Activated CD8-positive, alpha-beta memory T cell treated with anti-CD3 and anti-CD28 coated beads for 1 hour (primary cell): ENCODE results near the gene TRIM47.
A peak's percentile ranks its signal among the peaks of the same experiment; 100 is the strongest.

Source experiments
- DNase-seq, 2 donors: peaks; one replicate each; pipeline ENCODE4 v3.0.0-alpha.2; 2020; ENCODE audit warnings: low read depth in 1 of 2; ENCODE audit errors: extremely low read depth in 1 of 2

TRIM47 gene

GRCh38 chr17:75848523-75849278 is 29.7 kb downstream of the TRIM47 start:
- DNase-seq = peak in 1 of 2 donors; percentile 80

GRCh38 chr17:75847614-75848522 is 30.5 kb downstream of the TRIM47 start:
- no peak for DNase-seq

- no peak for DNase-seq
Observed at GRCh38 chr17:75846692-75847613, 31.4 kb downstream of the TRIM47 start.

- no peak for DNase-seq
Observed at GRCh38 chr17:75845933-75846691, 32.3 kb downstream of the TRIM47 start.

GRCh38 chr17:75845058-75845711 is 33.2 kb downstream of the TRIM47 start:
- DNase-seq = no peak

- DNase-seq = no peak
Observed at GRCh38 chr17:75844530-75845057, 33.8 kb downstream of the TRIM47 start.

GRCh38 chr17:75843577-75844529 is 34.5 kb downstream of the TRIM47 start, which contains the start of gene UNC13D:
Gene UNC13D, minus strand, starts transcription at chr17:75844404. Its CDS starts 67 bp downstream, at chr17:75844337.
- peak in 1 of 2 donors; percentile 57 for DNase-seq

GRCh38 chr17:75842963-75843576 is 35.3 kb downstream of the TRIM47 start:
- DNase-seq = no peak

- DNase-seq = no peak
Observed at GRCh38 chr17:75842411-75842810, 36.0 kb downstream of the TRIM47 start.

GRCh38 chr17:75840799-75841164 is 37.6 kb downstream of the TRIM47 start:
- no peak for DNase-seq

GRCh38 chr17:75839942-75840798 is 38.2 kb downstream of the TRIM47 start:
- DNase-seq = no peak

GRCh38 chr17:75838410-75838809 is 40.0 kb downstream of the TRIM47 start:
- no peak for DNase-seq

- no peak for DNase-seq
Observed at GRCh38 chr17:75837899-75838298, 40.5 kb downstream of the TRIM47 start.

GRCh38 chr17:75836605-75837004 is 41.8 kb downstream of the TRIM47 start:
- no peak for DNase-seq

GRCh38 chr17:75835654-75835987 is 42.8 kb downstream of the TRIM47 start:
- DNase-seq = no peak

- DNase-seq = no peak
Observed at GRCh38 chr17:75834928-75835653, 43.3 kb downstream of the TRIM47 start.
